ENCODE data around the gene LRRN4.

Gene LRRN4

DNA sequence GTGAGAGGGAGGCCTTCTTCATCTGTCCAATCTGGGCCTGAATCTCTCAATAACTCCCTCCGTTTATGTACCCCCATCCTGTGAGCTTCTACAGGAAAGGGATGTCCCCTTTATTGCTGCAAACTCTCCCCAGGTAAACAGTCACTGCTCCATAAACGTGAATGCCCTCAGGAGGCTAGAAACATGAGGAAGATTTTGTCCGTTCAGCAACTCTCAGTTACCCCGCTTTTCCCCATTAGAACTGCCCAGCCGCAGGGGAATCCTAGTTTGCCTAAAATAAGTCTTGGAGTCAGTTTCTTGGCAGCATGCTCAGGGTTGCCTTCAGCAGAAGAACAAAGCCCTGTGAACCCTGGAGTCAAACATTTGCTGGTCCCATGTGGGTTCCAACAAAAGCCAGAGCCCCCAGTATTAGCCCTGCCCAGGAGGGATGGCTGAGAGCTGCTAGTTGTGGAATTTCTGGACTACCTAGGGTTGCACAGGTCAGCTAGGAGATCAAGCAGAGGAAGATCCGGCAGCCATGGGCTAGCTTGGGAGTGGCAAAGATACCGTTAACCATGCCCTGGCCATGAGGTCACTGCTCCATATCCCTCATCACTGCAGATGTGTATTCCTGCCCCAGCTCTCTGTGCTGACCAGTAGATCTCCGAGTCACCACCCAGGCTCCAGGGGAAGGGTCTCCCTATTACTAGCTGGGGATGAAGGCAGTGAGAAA is 640 bp downstream of the LRRN4 start:
- TF ChIP-seq, protein P1, sequence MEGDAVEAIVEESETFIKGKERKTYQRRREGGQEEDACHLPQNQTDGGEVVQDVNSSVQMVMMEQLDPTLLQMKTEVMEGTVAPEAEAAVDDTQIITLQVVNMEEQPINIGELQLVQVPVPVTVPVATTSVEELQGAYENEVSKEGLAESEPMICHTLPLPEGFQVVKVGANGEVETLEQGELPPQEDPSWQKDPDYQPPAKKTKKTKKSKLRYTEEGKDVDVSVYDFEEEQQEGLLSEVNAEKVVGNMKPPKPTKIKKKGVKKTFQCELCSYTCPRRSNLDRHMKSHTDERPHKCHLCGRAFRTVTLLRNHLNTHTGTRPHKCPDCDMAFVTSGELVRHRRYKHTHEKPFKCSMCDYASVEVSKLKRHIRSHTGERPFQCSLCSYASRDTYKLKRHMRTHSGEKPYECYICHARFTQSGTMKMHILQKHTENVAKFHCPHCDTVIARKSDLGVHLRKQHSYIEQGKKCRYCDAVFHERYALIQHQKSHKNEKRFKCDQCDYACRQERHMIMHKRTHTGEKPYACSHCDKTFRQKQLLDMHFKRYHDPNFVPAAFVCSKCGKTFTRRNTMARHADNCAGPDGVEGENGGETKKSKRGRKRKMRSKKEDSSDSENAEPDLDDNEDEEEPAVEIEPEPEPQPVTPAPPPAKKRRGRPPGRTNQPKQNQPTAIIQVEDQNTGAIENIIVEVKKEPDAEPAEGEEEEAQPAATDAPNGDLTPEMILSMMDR (conservative IDR thresholded peaks at IDR 0.05; ENCODE audit: low read depth, low read length): no peak
- no peak for DNase-seq (ENCODE audit: low read depth)
- no peak overlapping the region for H3K4me3 ChIP-seq (ENCODE audit: low read length)

DNA sequence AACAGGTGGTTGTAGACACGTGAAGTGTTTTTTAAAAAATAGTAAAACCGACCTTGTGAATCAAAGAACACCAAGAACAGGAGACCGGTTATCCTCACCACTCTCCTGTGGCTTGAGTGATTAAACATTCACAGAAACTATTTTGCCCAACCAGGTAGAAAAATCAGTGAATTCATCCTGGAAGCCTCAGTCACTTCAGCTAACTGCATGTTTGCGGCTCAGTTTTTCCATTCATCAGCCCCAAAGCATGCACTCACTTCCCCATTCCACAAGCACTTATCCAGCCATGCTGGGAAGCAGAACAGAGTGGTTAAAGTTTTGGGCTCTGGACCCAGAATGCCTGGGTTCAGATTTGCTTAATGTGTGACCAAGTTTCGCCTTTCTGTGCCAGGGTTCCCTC is 2.4 kb downstream of the LRRN4 start:
- TF ChIP-seq, protein P1 (conservative IDR thresholded peaks at IDR 0.05; ENCODE audit: low read depth, low read length): no peak
- H3K4me3 ChIP-seq (ENCODE audit: low read length): no peak overlapping the region
- no peak for DNase-seq (ENCODE audit: low read depth)

DNA sequence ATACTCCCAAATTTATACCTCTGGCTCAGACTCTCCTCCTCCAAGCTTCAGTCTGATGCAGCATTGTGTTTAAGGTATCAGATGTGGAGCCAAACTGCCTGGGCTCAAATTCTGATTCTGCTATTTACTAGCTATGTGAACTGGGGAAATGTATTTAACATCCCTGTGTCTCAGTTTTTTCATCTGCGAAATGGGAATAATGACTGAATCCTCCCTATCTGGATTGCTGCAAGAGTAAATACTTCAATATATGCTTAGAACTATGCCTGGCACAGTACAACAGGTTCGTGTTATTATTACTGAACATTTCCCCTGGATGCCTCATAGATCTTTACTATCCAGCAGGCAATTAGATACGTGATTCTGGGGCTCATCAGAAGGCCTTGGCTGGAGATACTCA is 5.5 kb downstream of the LRRN4 start:
- TF ChIP-seq, protein P1 (conservative IDR thresholded peaks at IDR 0.05; ENCODE audit: low read depth, low read length): no peak
- DNase-seq (ENCODE audit: low read depth): no peak
- no peak overlapping the region for H3K4me3 ChIP-seq (ENCODE audit: low read length)

DNA sequence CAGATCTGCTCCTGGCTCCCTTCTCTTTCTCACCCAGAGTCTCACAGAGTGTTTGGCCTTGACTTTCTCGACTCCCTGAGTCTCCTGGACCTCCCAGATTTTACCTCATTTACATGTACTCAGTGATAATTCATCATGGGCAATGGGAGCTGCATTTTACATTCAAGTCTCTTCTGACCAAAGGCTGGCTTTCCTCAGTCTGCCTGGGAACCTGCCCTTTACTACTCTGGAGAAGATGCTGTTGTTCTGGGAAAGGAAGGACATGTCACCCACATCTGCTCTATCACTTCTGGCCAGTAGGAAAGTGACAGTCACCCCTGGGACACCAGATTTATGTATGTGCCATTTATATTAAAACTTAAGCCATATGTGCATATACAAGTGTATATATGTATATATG is 7.4 kb downstream of the LRRN4 start:
- no peak overlapping the region for H3K4me3 ChIP-seq (ENCODE audit: low read length)
- TF ChIP-seq, protein P1 (conservative IDR thresholded peaks at IDR 0.05; ENCODE audit: low read depth, low read length): no peak
- DNase-seq (ENCODE audit: low read depth): no peak

DNA sequence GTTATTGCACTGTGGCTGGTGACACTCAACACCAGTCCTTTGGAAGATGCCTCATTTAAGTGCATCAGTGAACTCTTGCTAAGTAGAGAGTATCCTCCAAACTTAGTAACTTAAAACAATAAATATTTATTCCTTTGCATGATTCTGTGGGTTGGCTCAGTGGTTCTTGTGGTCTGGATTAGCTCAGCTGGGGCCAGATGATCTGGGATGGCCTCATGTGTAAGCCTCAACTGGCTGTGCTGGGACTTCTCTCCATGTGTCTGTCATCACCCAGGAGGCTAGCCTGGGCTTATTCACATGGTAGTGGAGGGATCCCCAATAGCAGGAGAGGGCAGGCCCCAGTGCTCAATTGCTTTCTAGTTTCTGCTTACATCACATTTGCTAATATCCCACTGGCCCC is 8.3 kb downstream of the LRRN4 start:
- H3K4me3 ChIP-seq (ENCODE audit: low read length): no peak overlapping the region
- TF ChIP-seq, protein P1 (conservative IDR thresholded peaks at IDR 0.05; ENCODE audit: low read depth, low read length): no peak
- no peak for DNase-seq (ENCODE audit: low read depth)

DNA sequence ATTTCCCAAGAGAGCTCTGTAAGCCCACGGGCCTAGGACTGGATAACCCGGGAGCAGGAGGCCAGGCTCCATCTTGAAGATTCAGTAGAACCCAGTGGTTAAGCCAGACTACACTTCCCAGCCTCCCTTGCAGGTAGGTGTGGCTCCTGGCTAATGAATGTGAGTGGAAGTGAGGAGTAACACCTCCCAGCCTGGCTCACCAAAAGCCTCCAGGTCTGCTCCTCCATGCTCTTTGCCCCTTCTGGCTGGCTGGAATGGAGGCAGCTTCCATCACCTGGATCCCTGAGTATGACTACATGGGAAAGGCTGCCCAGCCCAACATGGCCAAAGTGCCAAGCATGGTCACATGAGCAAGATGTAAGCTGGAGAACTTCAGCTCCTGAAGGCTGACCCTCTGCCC is 9.7 kb downstream of the LRRN4 start:
- no peak overlapping the region for H3K4me3 ChIP-seq (ENCODE audit: low read length)
- TF ChIP-seq, protein P1 (conservative IDR thresholded peaks at IDR 0.05; ENCODE audit: low read depth, low read length): no peak
- no peak for DNase-seq (ENCODE audit: low read depth)

DNA sequence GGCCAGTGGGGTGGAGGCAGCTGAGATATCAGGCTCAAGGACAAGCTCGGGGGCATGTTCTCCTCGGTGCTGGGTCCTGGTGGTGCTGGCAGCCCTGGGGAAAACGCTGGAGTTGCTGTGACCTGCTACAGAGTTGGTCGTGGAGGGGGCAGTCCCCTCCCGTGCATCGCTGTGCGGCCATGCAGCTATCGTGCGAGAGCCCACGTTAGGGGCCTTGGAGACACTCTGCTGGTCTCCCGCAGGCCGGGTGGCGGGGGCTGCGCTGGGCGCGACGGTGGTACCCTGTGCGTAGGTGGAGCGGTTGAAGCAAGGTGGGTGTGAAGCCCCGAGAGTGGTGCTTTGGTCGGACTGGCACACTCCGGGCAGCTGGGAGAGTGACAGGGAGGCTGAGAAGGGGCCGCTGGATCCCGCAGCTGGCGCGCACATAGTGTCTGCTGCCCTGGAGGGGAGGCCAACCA is 12.0 kb downstream of the LRRN4 start:
- TF ChIP-seq, protein P1 (conservative IDR thresholded peaks at IDR 0.05; ENCODE audit: low read depth, low read length): no peak
- no peak overlapping the region for H3K4me3 ChIP-seq (ENCODE audit: low read length)
- DNase-seq (ENCODE audit: low read depth): no peak
